Stimulated activated CD4-positive, alpha-beta T cell treated with anti-CD3 and anti-CD28 coated beads, Interleukin-2, amount 100 ng/mL, for 4 hours (primary cell): ENCODE results near the gene VASH2.

Experiments used
- DNase-seq: peaks from one replicate; pipeline ENCODE4 v3.0.0-alpha.2; 2020; ENCODE audit warnings: low read depth

VASH2 gene

GRCh38 chr1:212930986-212931678 lies 19.2 kb upstream of the VASH2 start:
- DNase-seq = no peak

GRCh38 chr1:212933815-212934471 lies 16.4 kb upstream of the VASH2 start:
- DNase-seq = no peak

- no peak for DNase-seq
Observed at GRCh38 chr1:212935387-212935981, 14.9 kb upstream of the VASH2 start.

- no peak for DNase-seq
Observed at GRCh38 chr1:212937034-212937433, 13.3 kb upstream of the VASH2 start.

GRCh38 chr1:212938846-212939245 lies 11.5 kb upstream of the VASH2 start:
- DNase-seq = no peak

GRCh38 chr1:212941452-212941851 lies 8.9 kb upstream of the VASH2 start:
- no peak for DNase-seq

GRCh38 chr1:212942679-212943392 lies 7.5 kb upstream of the VASH2 start:
- DNase-seq = no peak

GRCh38 chr1:212943393-212943710 lies 7.0 kb upstream of the VASH2 start:
- no peak for DNase-seq

GRCh38 chr1:212944229-212944901 lies 6.0 kb upstream of the VASH2 start:
- no peak for DNase-seq

GRCh38 chr1:212945056-212945455 lies 5.3 kb upstream of the VASH2 start:
- DNase-seq = no peak

- DNase-seq = no peak
Observed at GRCh38 chr1:212945463-212946160, 4.7 kb upstream of the VASH2 start.

GRCh38 chr1:212946872-212947271 lies 3.5 kb upstream of the VASH2 start:
- no peak for DNase-seq

GRCh38 chr1:212949771-212950170 lies 570 bp upstream of the VASH2 start:
- DNase-seq = no peak

GRCh38 chr1:212951126-212951946 lies 995 bp downstream of the VASH2 start:
- no peak for DNase-seq

- no peak for DNase-seq
Observed at GRCh38 chr1:212951947-212952640, 1.8 kb downstream of the VASH2 start.

- no peak for DNase-seq
Observed at GRCh38 chr1:212952641-212952976, 2.3 kb downstream of the VASH2 start.

- DNase-seq = no peak
Observed at GRCh38 chr1:212953321-212953720, 3.0 kb downstream of the VASH2 start.

GRCh38 chr1:212954514-212954913 lies 4.2 kb downstream of the VASH2 start:
- DNase-seq = no peak

- no peak for DNase-seq
Observed at GRCh38 chr1:212955098-212955497, 4.8 kb downstream of the VASH2 start.

GRCh38 chr1:212955961-212956620 lies 5.8 kb downstream of the VASH2 start:
- no peak for DNase-seq
